A673 (cell line): ENCODE results near the gene ZNF776.

ENCODE experiments used
- CTCF ChIP-seq: fragments of 300-800, 200-600 bp; sonication (generic); conservative IDR thresholded peaks from 2 replicates; pipeline ENCODE4 v1.5.1; 2017; ENCODE audit warnings: low read depth, mild to moderate bottlenecking, antibody characterized with exemption, low read length, moderate library complexity, mixed read lengths
- EZH2 ChIP-seq: fragments of 200-600 bp; sonication (generic); IDR thresholded peaks from 2 replicates; pipeline ENCODE4 v1.6.1; 2017; ENCODE audit warnings: borderline replicate concordance, low read depth, mild to moderate bottlenecking, mixed read lengths, antibody characterized with exemption, low read length; ENCODE audit not compliant: poor library complexity, severe bottlenecking

GRCh38 chr19:57786906-57787305 is 40.3 kb downstream of the ZNF776 start:
- TF ChIP-seq CTCF, result no peak
- TF ChIP-seq EZH2, result no peak
